Body of pancreas (tissue), 4 donors: ENCODE data around the gene ZFAND5.

Experiments
- CTCF ChIP-seq, 7 experiments: fragments of 450-650 bp in 4 of 7; fragments of 200-600 bp in 3 of 7; sonication (generic) in 3 of 7; IDR thresholded peaks; one replicate each; pipeline ENCODE4 v1.5.1; 2016 to 2019; ENCODE audit warnings: antibody characterized with exemption in 7 of 7
- POLR2A ChIP-seq, 3 donors: fragments of 450-650 bp; IDR thresholded peaks; one replicate each; pipeline ENCODE4 v1.6.1; 2016; ENCODE audit warnings: antibody characterized with exemption in 3 of 3, mild to moderate bottlenecking in 2 of 3

GRCh38 chr9:72383978-72384709 is 19.1 kb upstream of the ZFAND5 start:
- TF ChIP-seq CTCF (IDR thresholded peaks at IDR 0.05): no peak
- no peak for TF ChIP-seq POLR2A (IDR thresholded peaks at IDR 0.05)
